Kidney (tissue), 14 donors: Measurements from ENCODE around the gene CHMP4A. TPM values are rescaled to one million over a fixed set of nuclear protein-coding genes. Genes with fewer than 3 reads are reported as not detected.

Experiments used
- DNase-seq, 5 donors: peaks; one replicate each; pipeline ENCODE4 v3.0.0-alpha.2; 2013 to 2020
- FAIRE-seq: peaks from 2 replicates; lab custom pipeline; 2012; peaks lifted over from hg19 to GRCh38; lab: Jason Lieb, UNC
- H3K27ac ChIP-seq, 2 donors: one replicate each; pipeline ENCODE4 v1.7.0; 2013; ENCODE audit warnings: low read depth in 2 of 2, low read length in 2 of 2, inconsistent platforms in 1 of 2
- H3K27me3 ChIP-seq: one replicate; pipeline ENCODE4 v1.7.1; 2013; ENCODE audit warnings: low read length, inconsistent platforms; ENCODE audit not compliant: control insufficient read depth, insufficient read depth
- H3K36me3 ChIP-seq, 3 donors: one replicate each; pipeline versions ENCODE4 v1.7.0 to v1.7.1; 2013; ENCODE audit warnings: low read length in 3 of 3, control low read depth in 1 of 3, inconsistent platforms in 1 of 3; ENCODE audit not compliant: insufficient read depth in 3 of 3, control insufficient read depth in 2 of 3
- H3K4me1 ChIP-seq, 3 donors: one replicate each; pipeline versions ENCODE4 v1.7.0 to v1.7.1; 2013; ENCODE audit warnings: low read length in 3 of 3, inconsistent platforms in 1 of 3, low read depth in 1 of 3; ENCODE audit not compliant: control insufficient read depth in 2 of 3, insufficient read depth in 2 of 3
- H3K4me3 ChIP-seq, 3 donors: one replicate each; pipeline versions ENCODE4 v1.7.0 to v1.8.1; 2013; ENCODE audit warnings: low read length in 3 of 3, control low read depth in 1 of 3, inconsistent platforms in 1 of 3
- H3K9ac ChIP-seq, 3 donors: one replicate each; pipeline versions ENCODE4 v1.7.0 to v1.7.1; 2013; ENCODE audit warnings: low read length in 3 of 3, control low read depth in 1 of 3, inconsistent platforms in 1 of 3
- H3K9me3 ChIP-seq, 3 donors: one replicate each; pipeline versions ENCODE4 v1.7.0 to v1.7.1; 2013; ENCODE audit warnings: low read length in 3 of 3, control low read depth in 1 of 3, inconsistent platforms in 1 of 3; ENCODE audit not compliant: control insufficient read depth in 2 of 3, insufficient read depth in 1 of 3
- CTCF ChIP-seq: IDR thresholded peaks from 3 replicates; pipeline ENCODE4 v1.5.1; 2012; ENCODE audit warnings: mild to moderate bottlenecking, moderate library complexity, borderline replicate concordance; ENCODE audit not compliant: insufficient read depth; ENCODE audit errors: extremely low read depth
- intact Hi-C: fragments of 100-400 bp; cut with DNase I; formaldehyde crosslinking; loops from one replicate; pipeline ENCODE4 v1.11.1; 2022
- polyA plus RNA-seq: library from polyadenylated mRNA; stranded (reverse); fragments of 350-450 nt; fragmentation: Illumina TruSeq; extraction: RNeasy Lipid Tissue Mini Kit (QIAGEN cat#74804); gene quantifications from one replicate; pipeline ENCODE4 v1.2.3, GENCODE V29; 2014; ENCODE audit warnings: low read depth, low replicate concordance; ENCODE audit not compliant: insufficient read depth
- total RNA-seq: library from RNA; stranded (reverse); fragmentation: NEBNext Ultra II Directional; extraction: Animal tissue kit (Norgen Biotek cat#: 25700); gene quantifications from one replicate; pipeline ENCODE4 v1.2.1, GENCODE V29; 2021
- donor health status: control.
- donor health status: control.
- donor health status: control.
- donor health status: control.
- donor health status: control.
- donor health status: DM: yes; HTN: yes; CAD: no.
- donor health status: Normal renal cell carcinoma (clear cell type).

The CHMP4A gene
- total and polyA plus RNA-seq, 2 donors from 2014 or later: 65.1 to 72.2 TPM

- Histone ChIP-seq H3K27ac (peak within 1 kb of the TSS; percentile 71 to 79), H3K4me1 (peaks cover 0 to 8% (median 6%) of the 10 kb centered on the region in 3 donors), H3K36me3 (peaks cover 0 to 47% (median 26%) of the 10 kb centered on the region in 3 donors), H3K9me3 (no peaks in the 10 kb centered on the region), H3K4me3 (peak within 1 kb of the TSS; percentile 64 to 70 (median 66)), H3K27me3 (no peaks in the 10 kb centered on the region), H3K9ac (peak within 1 kb of the TSS; percentile 32 to 83 (median 55))
- no peak for TF ChIP-seq CTCF
- intact Hi-C loops: no loop called here
- DNase-seq: peak; percentile 97 to 99 (median 98)
- no peak for FAIRE-seq
Observed at GRCh38 chr14:24188251-24189058, 24.8 kb downstream of the CHMP4A start, which contains the start of gene IPO4. Gene IPO4, minus strand, starts transcription at chr14:24188816. Its CDS starts 29 bp downstream, at chr14:24188787.

- H3K27me3 ChIP-seq: no peaks in the 10 kb centered on the region
- H3K9me3 ChIP-seq: no peaks in the 10 kb centered on the region
- no peak for TF ChIP-seq CTCF
- peaks cover 0 to 50% (median 25%) of the 10 kb centered on the region in 3 donors for H3K36me3 ChIP-seq
- H3K4me3 ChIP-seq: peak overlapping the region; percentile 64 to 70 (median 66)
- intact Hi-C loops: no loop called here
- peak overlapping the region in 1 of 3 donors; percentile 83 for H3K9ac ChIP-seq
- H3K4me1 ChIP-seq: peaks cover 0 to 8% (median 6%) of the 10 kb centered on the region in 3 donors
- DNase-seq (no peak), FAIRE-seq (no peak)
- H3K27ac ChIP-seq: peak overlapping the region in 1 of 2 donors; percentile 79
Observed at GRCh38 chr14:24187539-24187915, 25.8 kb downstream of the CHMP4A start.

- H3K4me1 ChIP-seq: peaks cover 0 to 8% (median 6%) of the 10 kb centered on the region in 3 donors
- no peaks in the 10 kb centered on the region for H3K9me3 ChIP-seq
- H3K9ac ChIP-seq: no peak overlapping the region
- H3K4me3 ChIP-seq: no peak overlapping the region
- FAIRE-seq (no peak), DNase-seq (no peak)
- TF ChIP-seq CTCF: no peak
- intact Hi-C loops: no loop called here
- no peaks in the 10 kb centered on the region for H3K27me3 ChIP-seq
- no peak overlapping the region for H3K27ac ChIP-seq
- H3K36me3 ChIP-seq: peaks cover 0 to 47% (median 22%) of the 10 kb centered on the region in 3 donors
Observed at GRCh38 chr14:24186831-24187538, 26.3 kb downstream of the CHMP4A start.
